ENCODE measurements around the gene GSTA1. TPM values are rescaled to one million over a fixed set of nuclear protein-coding genes. Genes with fewer than 3 reads are reported as not detected.
"Not testable (repeated sequence)": the region's sequence is repeated elsewhere in the genome, so short reads cannot be mapped to it uniquely, and the experiment has no call there.

The GSTA1 gene
- total RNA-seq (0.11 TPM in 1 of 2 replicates, not detected in the other), polyA plus RNA-seq (0.67 TPM in 1 of 2 replicates, not detected in the other)

DNA sequence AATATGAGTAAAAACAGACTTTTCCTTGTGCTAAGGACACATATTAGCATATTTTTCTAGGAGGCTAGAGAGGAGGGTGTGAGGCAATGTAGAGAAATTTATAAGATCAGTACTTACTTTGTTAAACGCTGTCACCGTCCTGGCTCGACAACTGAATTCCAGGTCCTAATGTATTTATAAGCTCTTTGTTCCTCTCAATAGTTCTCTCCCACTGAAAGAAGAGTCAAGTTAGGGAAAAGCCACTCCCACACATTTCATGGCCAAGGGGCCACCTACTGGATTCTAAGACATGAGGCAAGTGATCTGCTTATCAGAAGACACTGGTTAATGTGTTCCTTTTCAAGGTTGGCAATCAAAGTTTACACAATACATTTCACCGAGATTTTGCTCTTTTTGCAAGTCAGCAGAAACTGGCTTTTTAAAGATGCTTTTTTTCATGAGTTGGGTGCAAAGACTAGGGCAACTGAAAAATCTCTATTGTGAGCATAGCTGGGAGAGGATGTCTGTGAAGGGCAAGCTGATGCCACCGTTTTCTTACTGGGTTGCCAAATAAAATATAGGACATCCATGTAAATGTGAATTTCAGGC is at the start of gene GSTA1:
Gene GSTA1 (minus strand): TSS at position 149 of the 588 bp plus-strand sequence. CDS start 4,549 bp downstream, outside the sequence.
- H3K27me3 ChIP-seq; H3K36me3 ChIP-seq; H3K9me3 ChIP-seq (ENCODE audit: low read depth); DNase-seq (ENCODE audit: low read depth in 1 of 2, low spot score in 1 of 2); H3K4me1 ChIP-seq (ENCODE audit: low read depth); H3K4me3 ChIP-seq; H3K27ac ChIP-seq: not testable (repeated sequence)

DNA sequence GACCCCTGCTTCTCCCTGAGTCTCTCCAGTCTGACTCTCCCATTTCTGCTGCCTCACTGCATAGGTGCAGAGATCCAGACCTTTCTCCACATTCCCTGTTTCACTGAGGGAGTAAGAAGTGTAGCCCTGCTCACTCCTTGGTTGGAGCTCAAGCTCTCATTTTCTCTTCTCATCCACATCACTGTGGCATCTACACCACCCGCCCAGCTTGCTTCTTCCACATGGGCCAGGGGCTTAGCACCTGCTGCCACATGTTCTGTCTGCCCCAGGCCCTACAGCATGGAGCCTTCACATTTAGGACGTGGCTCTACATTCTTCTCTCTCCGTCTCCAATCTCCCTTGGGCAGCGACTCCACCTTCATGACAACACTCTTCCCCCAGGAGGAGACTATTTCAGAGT is 45.5 kb upstream of the GSTA1 start:
- H3K4me1 ChIP-seq (ENCODE audit: low read depth): no peaks in the 10 kb centered on the region
- no peaks in the 10 kb centered on the region for H3K9me3 ChIP-seq (ENCODE audit: low read depth)
- TF ChIP-seq, protein P1, sequence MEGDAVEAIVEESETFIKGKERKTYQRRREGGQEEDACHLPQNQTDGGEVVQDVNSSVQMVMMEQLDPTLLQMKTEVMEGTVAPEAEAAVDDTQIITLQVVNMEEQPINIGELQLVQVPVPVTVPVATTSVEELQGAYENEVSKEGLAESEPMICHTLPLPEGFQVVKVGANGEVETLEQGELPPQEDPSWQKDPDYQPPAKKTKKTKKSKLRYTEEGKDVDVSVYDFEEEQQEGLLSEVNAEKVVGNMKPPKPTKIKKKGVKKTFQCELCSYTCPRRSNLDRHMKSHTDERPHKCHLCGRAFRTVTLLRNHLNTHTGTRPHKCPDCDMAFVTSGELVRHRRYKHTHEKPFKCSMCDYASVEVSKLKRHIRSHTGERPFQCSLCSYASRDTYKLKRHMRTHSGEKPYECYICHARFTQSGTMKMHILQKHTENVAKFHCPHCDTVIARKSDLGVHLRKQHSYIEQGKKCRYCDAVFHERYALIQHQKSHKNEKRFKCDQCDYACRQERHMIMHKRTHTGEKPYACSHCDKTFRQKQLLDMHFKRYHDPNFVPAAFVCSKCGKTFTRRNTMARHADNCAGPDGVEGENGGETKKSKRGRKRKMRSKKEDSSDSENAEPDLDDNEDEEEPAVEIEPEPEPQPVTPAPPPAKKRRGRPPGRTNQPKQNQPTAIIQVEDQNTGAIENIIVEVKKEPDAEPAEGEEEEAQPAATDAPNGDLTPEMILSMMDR (IDR thresholded peaks at IDR 0.05; ENCODE audit: low read depth, low read length): no peak
- no peaks in the 10 kb centered on the region for H3K36me3 ChIP-seq
- H3K4me3 ChIP-seq: no peak overlapping the region
- no peak overlapping the region for H3K27ac ChIP-seq
- no peaks in the 10 kb centered on the region for H3K27me3 ChIP-seq
- no peak for DNase-seq (ENCODE audit: low read depth in 1 of 2, low spot score in 1 of 2)

DNA sequence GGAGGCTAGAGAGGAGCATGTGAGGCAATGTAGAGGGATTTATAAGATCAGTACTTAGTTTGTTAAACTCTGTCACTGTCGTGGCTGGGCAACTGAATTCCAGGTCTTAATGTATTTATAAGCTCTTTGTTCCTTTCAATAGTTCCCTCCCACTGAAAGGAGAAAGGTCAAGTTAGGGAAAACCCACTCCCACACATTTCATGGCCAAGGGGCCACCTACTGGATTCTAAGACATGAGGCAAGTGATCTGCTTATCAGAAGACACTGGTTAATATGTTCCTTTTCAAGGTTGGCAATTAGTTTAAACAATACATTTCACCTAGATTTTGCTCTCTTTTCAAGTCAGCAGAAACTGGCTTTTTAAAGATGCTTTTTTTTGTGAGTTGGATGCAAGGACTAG is 42.4 kb upstream of the GSTA1 start:
- Histone ChIP-seq H3K36me3 (no peaks in the 10 kb centered on the region), H3K9me3 (ENCODE audit: low read depth) (no peaks in the 10 kb centered on the region), H3K4me1 (ENCODE audit: low read depth) (no peaks in the 10 kb centered on the region), H3K27me3 (no peaks in the 10 kb centered on the region), H3K27ac (no peak overlapping the region), H3K4me3 (no peak overlapping the region)
- DNase-seq (ENCODE audit: low read depth in 1 of 2, low spot score in 1 of 2): no peak
- TF ChIP-seq, protein P1 (IDR thresholded peaks at IDR 0.05; ENCODE audit: low read depth, low read length): no peak

DNA sequence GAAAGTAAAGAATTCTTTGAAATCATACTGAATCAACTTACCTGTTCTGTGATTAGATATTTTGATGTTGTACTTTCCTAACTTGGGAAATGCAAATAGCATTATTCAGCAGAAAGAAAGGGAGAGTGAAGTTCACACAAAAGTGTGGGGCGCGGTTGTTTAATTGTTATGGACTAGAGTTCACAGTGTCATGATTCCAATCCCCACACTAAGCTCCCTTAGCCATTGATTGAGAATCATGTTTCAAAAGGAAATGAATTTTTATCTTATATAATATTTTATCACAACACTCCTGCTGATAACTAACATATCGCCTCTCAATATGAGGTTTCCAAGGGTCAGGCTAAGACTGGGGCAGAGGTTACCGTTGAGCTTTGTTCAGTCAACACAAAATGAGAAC is 40.0 kb upstream of the GSTA1 start:
- H3K4me3 ChIP-seq: no peak overlapping the region
- H3K36me3 ChIP-seq: no peaks in the 10 kb centered on the region
- H3K27me3 ChIP-seq: no peaks in the 10 kb centered on the region
- H3K4me1 ChIP-seq (ENCODE audit: low read depth): no peaks in the 10 kb centered on the region
- DNase-seq (ENCODE audit: low read depth in 1 of 2, low spot score in 1 of 2): no peak
- no peak overlapping the region for H3K27ac ChIP-seq
- H3K9me3 ChIP-seq (ENCODE audit: low read depth): no peaks in the 10 kb centered on the region
- TF ChIP-seq, protein P1 (IDR thresholded peaks at IDR 0.05; ENCODE audit: low read depth, low read length): no peak

DNA sequence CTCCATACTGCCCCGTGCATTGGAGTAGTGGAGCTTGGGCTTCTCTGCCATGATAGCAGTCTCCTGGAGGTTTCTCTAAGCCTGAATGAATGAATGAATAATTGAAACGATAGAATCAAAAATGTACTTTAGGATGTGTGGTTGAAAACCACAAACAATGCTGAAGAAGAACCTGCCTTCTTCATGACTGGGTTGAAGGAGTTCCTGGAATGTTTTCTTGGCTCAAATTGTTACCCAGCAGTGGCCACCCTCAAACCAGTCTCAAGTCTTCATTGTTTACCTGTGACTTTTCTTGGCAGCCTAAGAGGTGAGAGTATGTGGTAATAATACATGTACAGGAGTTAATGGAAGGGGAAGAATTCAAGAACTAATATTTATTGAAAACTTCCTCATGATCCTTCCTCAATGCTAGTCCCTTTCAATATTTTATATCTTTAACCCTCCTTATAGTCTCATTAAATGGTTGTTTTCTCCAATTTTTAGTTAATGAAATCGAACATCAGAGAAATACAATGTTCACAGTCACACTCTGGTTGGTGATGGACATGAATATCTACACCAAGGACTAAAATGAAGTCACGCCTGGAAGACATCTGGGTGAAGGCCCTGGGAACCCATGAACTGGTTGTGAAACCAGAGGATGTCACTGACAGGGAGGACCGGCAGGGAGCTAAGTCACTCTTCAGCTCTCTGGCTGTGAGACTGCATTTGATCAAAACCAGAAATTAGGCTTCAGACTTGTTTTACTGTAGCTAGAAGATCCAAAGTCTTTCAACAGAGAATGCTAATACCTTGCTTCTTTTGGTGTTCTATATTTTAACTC is 37.4 kb upstream of the GSTA1 start, which contains the start of gene GSTA5:
Gene GSTA5 (minus strand): TSS at position 51 of the 823 bp plus-strand sequence.
- Histone ChIP-seq H3K9me3 (ENCODE audit: low read depth) (no peaks in the 10 kb centered on the region), H3K4me1 (ENCODE audit: low read depth) (no peaks in the 10 kb centered on the region), H3K36me3 (no peaks in the 10 kb centered on the region), H3K27me3 (no peaks in the 10 kb centered on the region), H3K4me3 (no peak within 1 kb of the TSS), H3K27ac (no peak within 1 kb of the TSS)
- TF ChIP-seq, protein P1 (IDR thresholded peaks at IDR 0.05; ENCODE audit: low read depth, low read length): no peak
- DNase-seq (ENCODE audit: low read depth in 1 of 2, low spot score in 1 of 2): no peak

All from cardiac muscle cell (in vitro differentiated cells and primary cell).